GM21619 (cell line): Measurements from ENCODE around the gene SUMF1.

ENCODE experiments used
- ATAC-seq: cut with Tn5 transposase; IDR thresholded peaks from one replicate; pipeline ENCODE4 v1.9.1; 2021; ENCODE audit not compliant: unreplicated experiment

Gene SUMF1

DNA sequence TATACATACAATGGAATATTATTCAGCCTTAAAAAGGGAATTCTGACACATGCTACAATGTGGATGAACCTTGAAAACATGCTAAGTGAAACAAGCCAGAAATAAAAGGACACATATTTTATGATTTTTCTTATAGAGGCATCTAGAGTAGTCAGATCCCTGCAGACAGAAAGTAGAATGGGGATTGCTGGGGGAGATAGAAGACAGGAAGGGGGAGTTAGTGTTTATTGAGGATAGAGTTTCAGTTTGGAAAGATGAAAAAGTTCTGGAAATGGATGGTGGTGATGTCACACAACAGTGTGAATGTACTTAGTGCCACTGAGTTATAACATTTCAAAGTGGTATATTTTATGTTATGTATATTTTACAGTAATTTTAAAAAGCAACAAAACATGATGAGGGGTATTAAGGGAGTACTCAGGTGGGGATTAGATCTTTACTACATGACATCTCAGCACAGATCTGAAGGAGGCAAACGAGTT is 30.8 kb upstream of the SUMF1 start:
- ATAC-seq = no peak

DNA sequence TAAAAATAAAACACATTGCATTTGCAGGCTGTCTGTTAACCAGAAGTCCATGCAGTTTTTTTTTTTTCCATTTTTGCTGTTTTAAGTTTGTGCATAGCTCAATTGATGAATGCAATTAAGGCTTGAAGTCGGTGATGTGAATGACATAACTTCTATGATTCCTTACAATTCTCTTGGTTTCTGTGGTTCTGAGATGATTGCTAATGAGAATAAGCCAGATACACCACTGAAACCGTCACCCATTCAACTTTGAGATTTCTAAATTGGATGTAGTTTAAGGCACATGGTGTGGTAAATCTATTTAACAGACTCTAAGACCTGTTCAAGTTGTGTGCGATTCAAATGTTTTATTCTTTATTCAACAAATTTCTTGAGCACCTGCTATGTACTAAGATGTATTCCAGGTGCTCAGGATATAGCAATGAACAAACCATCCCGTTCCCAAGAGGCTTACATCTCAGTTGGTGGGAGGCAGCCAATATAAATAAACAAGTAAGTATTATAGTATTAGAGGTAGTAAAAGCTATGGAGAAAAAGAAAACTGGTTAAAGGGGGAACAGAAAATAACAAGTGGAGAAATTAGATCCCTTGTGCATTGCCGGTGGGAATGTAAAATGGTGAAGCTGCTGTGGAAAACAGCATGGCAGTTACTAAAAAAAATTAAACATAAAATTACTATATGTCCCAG is 30.1 kb upstream of the SUMF1 start:
- no peak for ATAC-seq

DNA sequence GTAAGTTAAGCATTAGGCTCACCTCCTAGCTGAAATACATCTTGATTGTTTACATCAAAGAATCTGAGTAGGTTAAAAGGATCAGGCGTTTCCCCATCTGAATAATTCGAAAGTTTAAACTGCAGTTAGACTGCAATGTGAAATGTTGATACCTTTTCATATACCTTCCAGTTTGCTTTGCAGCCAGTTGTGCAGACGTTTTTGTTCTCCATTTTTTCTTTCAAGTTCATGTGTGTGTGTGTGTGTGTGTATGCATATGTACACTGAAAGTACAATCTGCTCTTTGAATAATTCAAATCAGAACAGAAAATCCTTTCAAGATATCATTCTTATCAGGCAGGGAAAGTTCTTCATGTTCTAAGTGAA is 29.0 kb upstream of the SUMF1 start:
- ATAC-seq = no peak

DNA sequence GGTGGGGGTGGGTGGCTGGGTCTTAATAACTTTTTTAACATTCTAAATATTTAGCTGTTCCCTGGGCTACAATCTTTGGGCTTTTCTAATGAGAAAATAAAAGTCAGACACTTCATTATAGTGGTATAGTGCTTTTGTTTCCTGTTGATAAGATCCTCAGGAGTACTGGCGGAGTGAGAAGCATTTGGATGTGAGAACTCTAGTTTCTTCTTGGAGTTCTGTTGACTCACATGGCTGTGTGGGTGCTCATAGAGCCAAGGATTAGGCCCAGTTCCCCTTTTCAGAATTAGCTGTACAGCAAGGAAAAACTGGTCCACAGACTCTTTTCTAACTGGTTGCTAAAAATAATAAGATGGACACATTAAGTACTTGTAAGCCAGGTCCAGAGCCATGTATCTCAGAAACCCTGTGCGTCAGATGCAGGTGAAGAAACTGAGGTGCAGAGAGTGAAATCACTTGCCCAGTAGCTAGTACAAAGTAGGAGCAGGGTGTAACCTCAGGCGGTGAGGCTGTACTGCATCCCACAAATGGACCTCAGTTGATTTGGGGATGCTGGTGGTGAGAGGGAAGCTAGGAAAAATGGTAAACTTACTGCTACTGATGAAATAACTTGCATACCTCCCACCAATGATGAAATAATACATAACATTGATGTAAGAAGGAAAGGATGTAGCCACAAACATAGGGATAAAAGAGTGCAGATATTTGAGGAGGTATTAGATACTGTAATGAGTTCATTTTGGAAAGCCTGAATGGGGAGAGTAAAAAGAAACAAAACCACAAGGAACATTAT is 28.4 kb upstream of the SUMF1 start:
- no peak for ATAC-seq

DNA sequence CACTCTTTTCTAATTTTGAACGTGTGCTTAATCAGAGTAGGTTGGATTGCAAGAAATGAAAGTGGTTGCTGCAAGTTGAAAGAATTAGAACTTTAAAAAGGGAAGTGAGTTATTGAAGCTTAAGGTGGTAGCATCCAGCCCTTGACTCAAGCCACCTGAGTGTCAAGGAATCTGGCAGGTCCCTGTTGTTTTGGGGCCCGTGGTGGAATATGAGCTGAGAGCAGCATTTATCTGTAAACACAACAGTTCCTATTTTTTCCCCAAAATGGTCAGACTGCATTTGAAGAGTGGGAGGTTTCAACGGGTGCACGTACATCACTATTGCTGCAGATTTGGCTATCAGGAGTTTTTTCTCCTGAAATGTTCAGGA is 27.8 kb upstream of the SUMF1 start:
- ATAC-seq = no peak

DNA sequence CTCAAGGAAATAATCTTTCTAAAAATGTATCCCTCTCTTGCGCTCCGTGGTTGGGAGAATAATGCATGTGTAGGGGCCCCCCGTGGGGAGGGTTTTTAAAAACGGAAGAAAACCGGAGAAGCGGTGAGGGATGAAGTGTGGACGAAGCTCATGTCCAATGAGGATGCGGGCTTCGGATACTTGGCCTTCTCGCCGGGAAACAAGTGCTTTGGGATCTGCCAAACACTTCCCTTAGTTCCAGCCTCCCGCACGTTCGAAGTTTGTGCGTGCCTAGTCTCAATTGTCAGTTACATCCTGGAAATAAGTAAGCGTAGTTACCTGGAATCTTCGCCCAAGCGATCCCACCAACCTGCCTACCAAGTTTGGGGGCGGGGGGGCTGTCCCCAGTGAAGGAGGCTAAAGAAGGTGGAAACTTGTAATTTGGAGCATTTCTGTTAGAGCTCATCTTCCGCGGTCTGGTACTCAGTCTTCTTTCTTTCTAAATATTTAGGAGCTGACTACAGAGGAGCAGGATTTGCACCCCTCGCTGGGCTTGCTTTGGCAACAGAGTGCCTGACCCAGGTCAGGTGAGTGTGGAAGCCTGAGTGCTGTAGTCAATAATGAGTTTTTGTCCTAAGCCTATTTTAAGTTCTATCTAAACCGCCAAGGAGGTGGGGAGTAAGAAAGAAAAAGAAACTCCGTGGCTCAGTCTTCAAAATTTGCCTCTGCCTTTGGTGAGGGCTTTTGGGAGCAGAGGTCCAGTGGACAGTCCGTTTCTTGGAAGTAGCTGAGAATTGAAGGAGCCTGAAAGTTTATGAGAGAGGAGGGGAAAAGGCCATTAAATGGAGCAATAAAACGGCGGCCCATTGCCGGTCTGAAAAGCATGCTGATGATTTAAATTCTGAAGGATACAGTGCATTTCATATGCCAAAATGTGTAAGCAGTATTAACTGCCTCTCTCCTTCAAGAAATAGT is 27.1 kb upstream of the SUMF1 start:
- ATAC-seq = no peak

DNA sequence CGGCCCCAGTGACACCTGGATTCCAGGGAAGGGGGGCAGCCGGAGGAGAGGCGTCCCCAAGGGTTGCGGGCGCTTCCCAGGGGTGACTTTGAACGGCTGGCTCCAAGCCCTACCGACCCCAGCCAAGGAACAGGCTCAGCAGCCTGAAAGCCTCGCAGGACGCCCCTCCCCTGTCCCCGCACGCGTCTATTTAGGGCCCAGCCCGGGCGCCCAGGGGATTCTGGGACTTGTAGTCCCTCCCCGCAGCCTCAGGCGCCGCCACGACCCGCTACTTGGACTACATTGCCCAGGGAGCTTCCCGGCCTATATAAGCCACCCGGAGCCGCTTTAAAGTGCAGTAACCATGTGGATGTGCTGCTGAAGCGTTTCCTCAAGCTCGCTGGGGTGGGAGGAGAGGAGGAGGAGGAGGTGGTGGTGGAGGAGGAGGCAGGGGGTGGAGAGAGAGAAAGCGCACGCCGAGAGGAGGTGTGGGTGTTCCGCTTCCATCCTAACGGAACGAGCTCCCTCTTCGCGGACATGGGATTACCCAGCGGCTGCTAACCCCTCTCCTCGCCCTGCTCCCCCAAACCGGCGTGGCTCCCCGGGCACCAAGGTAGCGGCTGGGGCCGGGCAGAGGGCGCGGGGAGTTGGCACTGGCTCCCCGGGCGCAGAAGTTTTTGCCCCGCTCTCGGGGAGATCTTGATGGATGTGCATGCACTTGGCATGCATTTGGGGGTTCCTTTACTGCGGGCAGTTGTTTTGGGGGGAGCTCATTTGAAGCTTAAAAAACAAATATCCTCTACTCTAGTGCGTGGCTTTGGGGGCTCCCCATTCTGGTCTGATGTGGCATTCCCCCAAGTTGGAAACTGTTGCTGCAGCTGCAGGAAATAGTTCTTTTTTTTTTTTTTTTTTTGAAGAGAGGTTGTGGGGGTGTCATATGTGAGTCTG is 26.2 kb upstream of the SUMF1 start, which contains the start of gene ITPR1:
ITPR1 (plus strand) TSS at position 335 of the 927 bp plus-strand sequence. CDS start 23,144 bp downstream, outside the sequence.
- ATAC-seq = peak; percentile 91

DNA sequence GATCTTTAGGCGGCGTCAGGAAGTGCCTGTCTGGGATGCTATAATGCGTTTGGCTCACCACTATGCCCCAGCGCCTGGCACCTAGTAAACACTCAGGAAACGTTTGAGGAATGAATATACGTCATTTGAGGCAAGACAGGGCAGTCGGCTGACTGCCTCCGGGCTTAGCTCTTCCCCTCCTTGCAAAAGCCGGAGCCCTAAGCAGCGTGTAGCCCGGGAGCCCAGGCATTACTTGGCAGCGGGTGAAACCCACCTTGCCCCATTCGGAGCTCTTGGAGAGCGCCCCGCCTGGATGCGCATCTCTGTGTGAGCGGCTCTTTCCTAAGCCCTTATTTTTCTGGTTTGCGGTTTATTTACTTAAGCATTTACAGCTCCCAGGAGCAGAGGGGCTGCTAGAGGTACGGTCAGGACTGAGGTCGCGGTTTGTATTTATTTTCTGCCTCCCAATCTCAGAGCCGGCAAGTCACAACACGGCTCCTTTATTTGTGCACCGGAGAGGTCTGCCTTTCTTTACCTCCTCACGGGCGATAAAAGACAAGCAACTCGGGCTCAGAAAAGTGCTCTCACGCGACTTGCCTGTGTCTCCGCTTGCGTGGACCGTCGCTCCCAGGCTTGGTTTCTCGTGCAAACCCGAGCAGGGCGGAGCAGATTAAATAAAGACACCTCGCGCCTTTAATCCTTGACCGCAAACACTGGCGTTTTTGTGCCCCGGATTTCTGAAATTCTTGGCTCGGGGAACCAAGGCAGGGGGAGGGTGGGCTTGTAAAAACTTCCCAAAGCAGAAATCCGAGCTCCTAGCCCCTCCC is 25.3 kb upstream of the SUMF1 start:
- no peak for ATAC-seq

DNA sequence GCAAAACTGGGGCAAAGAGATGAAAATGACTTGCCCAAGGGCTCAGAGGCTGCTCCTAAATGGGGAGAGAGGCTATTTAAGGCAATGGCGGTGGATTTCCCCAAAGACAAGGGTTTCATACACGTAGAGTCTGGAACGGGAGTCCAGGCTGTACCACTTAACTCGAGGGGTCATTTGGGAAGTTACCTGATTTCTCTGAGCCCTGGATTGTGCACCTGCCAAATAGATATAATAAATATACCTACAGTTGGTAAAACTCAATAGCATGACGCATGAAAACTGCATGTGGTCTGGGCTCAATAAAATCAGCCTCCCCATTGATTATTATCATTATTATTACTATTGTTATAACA is 24.8 kb upstream of the SUMF1 start:
- ATAC-seq = no peak

DNA sequence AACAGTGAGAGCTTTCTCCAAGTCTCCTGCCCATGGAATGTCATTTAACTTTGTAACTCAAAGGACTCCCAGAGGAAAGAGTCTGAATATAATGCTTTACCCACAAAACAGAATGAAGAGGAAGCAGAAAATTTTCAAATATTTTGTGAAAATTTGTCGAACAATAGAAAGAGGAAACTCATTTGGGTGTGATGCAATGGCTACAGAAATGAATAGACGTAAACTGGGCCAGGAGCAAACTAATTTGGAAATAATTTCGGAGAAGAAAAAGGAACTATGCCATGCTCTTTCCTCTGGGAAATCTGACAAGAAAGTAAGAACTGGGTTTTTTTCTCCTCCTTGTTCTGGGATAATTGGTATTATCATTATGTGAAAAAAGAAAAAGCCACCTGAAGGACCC is 11.2 kb upstream of the SUMF1 start:
- ATAC-seq = no peak

DNA sequence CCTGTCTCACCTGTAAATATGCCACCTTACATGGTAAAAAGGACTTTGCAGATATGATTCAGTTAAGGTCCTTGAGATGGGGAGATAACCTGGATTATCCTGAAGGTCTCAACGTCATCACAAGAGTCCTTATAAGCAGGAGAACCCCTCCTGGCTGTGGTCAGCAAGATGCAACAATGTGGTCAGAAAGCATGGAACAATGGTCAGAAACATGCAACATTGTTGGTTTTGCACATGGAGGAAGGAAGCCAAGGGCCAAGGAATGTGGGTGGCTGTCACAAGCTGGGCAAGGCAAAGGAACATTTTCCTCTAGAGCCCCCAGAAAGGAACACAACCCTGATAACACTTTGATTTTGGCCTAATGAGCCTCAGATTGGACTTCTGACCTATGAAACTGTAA is 9.4 kb upstream of the SUMF1 start:
- no peak for ATAC-seq

DNA sequence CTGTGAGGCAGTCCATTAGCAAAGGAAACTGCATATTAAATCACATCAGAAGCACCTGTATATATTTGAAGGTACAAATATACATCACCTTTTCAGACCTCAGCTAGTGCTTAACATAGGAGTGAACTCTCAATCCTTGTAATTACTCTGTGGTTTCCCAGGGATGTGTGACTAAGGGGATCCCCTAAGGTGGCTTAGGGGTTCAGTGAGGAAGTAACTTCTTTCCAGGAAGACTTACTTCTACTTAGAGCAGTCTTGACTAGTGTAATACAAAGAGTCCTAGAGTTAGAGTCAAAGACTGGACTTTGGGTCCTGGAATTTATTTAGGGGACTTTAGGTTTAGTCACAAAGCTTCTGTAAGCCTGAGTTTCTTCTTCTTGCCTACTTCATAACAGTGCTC is 8.7 kb upstream of the SUMF1 start:
- ATAC-seq = no peak

DNA sequence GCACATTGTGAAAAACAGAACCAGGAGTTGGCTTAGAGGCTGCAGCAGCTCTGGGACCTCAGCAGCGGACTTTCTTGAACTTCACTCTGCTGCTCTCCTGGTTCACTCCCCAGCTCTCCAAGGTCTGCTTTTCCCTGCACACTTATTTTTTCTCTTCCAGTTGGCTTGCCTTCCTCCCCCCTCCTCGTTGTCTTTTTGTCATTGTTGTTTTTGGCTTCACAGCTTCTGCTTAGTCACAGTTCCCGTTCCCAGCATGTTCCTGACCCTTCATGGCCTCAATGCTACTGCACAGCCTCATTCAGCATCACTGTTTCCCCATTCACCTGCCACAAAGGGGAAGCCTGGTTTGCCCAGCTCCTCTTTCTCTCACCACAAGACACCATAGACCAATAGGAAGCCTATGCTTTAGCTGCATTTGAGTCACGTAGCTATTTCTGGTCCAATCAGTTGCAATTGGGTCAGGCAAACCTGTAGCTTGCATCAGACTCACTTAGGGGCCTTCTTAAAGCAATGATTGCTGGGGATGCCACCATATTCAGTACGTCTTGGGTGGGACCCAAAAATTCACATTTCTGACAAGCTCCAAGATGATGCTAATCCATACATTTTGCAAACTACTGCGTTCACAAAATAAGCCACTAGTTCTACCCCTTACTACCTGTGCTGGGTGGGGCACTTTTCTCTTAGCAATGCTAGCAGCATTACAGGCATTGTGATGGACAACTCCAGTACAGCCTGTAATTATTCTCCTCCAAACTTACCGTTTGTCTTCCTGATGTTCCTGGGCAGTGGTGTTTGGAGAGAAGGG is 7.8 kb upstream of the SUMF1 start:
- peak; percentile 68 for ATAC-seq

DNA sequence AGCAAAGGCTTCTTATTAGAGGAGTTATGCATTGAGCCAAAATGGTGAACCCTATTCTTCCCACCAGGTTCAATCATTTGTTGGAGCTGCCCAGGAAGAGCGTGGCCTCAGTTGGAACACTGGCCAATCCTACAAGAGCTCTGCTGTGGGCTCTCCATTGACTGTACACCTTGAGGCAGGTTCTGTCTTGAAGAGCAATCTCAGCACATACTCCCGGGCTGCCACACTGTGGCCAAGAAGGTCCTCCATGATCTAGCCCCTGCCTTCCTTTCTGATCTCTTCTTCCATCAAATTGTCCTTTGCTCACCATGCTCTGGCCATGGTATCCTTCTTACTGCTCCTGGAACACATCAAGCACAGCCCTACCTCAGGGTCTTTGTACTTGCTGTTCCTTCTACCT is 5.7 kb upstream of the SUMF1 start:
- ATAC-seq = no peak

DNA sequence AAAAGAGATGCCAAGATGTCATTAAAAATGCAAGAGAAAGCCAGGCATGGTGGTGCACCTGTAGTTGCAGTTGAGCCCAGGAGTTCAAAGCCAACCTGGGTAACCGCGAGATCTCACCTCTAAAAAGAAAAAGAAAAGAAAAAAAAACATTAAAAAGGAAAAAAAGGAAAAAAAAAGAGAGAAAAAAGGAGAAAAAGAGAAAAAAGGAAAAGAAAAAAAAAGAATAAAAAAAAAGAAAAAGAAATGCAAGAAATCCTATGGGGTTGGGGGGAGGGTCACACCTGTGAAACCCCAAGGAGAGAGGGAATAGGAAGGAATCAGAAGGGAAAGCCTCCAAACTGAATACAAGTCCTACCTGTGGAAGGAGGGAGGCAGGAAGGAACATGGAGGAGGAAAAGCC is 5.2 kb upstream of the SUMF1 start:
- no peak for ATAC-seq

DNA sequence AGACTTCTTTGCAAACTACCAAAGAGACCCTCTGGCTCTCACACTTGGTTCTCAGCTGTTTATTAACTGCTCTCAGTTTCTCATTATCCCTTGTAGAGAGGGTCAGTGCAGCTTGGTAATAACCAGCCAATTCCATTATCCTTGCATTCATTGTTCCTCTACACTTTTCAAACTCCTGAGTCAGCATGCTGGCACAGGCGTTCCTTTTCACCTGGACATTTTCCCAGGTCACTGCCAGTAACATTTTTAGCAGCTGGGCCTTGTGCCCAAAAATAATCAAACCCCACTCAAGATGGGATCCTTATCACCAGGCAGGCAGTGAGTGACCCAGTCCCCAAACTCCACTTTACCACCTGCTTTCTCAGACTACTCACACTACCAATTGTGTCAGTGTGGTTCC is 4.8 kb upstream of the SUMF1 start:
- ATAC-seq = no peak

DNA sequence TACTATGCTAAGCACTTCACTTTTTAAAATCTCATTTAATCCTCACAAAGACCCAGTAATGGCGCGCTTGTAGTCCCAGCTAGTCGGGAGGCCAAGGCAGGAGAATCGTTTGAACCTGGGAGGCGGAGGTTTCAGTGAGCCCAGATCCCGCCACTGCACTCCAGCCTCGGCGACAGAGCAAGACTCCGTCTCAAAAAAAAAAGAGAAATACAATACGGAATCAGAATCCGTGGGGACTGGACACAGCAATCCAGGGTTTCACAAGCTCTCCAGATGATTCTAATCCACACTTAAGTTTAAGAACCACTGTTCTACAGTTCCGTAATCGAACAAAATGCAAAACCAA is 426 bp upstream of the SUMF1 start:
- no peak for ATAC-seq

DNA sequence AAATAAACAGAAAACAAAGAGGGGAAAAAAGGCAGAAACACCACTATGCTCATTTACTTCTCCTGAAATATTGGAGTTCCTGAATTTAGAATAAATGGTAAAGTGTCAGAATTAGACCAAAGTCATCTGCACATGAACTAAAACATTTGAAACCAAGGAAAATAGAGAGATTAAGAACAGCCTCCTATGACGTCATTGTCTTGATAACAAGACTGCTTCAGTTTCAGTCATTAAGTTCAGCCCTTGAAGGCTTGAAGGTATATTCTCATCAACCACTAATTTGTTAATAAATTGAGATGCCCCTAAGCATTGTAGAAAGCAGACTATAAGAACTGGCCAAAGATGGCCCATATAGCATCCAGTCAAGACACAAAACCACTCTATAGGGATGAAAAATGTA is 2.5 kb downstream of the SUMF1 start:
- ATAC-seq = no peak
